GM13976 (cell line): ENCODE measurements around the gene COX19.
"Not testable (repeated sequence)": the region's sequence is repeated elsewhere in the genome, so short reads cannot be mapped to it uniquely, and the experiment has no call there.

Experiments used
- DNase-seq: peaks from one replicate; pipeline ENCODE4 v3.0.0; 2012; ENCODE audit warnings: low spot score
- CTCF ChIP-seq: IDR thresholded peaks from 2 replicates; pipeline ENCODE4 v1.5.1; 2012; ENCODE audit warnings: borderline replicate concordance, mild to moderate bottlenecking; ENCODE audit not compliant: insufficient read depth; ENCODE audit errors: extremely low read depth, missing control alignments, control extremely low read depth
- in situ Hi-C: fragments of 300-500 bp; cut with MboI; formaldehyde crosslinking; loops from one replicate; pipeline ENCODE4 v1.12.0; 2022; ENCODE audit warnings: low sequenced_read_pairs, mixed read lengths, inconsistent platforms; ENCODE audit not compliant: unreplicated experiment

Gene COX19

GRCh38 chr7:962401-963081 is 12.8 kb downstream of the COX19 start:
- in situ Hi-C loops = no loop called here
- no peak for DNase-seq
- TF ChIP-seq CTCF = no peak

GRCh38 chr7:961546-962400 is 13.6 kb downstream of the COX19 start:
- DNase-seq = no peak
- in situ Hi-C loops = no loop called here
- no peak for TF ChIP-seq CTCF

- in situ Hi-C loops, DNase-seq: not testable (repeated sequence)
These were observed 14.4 kb downstream of the COX19 start for GRCh38 chr7:960972-961371.

- no peak for TF ChIP-seq CTCF
- DNase-seq = no peak
- in situ Hi-C loops = no loop called here
These were observed 15.0 kb downstream of the COX19 start for GRCh38 chr7:960269-960871.

- in situ Hi-C loops, DNase-seq: not testable (repeated sequence)
These were observed 15.6 kb downstream of the COX19 start for GRCh38 chr7:959740-960139.

GRCh38 chr7:959271-959670 is 16.1 kb downstream of the COX19 start:
- in situ Hi-C loops = no loop called here
- DNase-seq = no peak
- no peak for TF ChIP-seq CTCF

GRCh38 chr7:958221-959200 is 16.8 kb downstream of the COX19 start:
- DNase-seq = no peak
- in situ Hi-C loops = no loop called here
- no peak for TF ChIP-seq CTCF
